ENCODE measurements around the gene RPP25L.
"Not testable (repeated sequence)": the region's sequence is repeated elsewhere in the genome, so short reads cannot be mapped to it uniquely, and the experiment has no call there.

RPP25L gene, protein sequence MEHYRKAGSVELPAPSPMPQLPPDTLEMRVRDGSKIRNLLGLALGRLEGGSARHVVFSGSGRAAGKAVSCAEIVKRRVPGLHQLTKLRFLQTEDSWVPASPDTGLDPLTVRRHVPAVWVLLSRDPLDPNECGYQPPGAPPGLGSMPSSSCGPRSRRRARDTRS

DNA sequence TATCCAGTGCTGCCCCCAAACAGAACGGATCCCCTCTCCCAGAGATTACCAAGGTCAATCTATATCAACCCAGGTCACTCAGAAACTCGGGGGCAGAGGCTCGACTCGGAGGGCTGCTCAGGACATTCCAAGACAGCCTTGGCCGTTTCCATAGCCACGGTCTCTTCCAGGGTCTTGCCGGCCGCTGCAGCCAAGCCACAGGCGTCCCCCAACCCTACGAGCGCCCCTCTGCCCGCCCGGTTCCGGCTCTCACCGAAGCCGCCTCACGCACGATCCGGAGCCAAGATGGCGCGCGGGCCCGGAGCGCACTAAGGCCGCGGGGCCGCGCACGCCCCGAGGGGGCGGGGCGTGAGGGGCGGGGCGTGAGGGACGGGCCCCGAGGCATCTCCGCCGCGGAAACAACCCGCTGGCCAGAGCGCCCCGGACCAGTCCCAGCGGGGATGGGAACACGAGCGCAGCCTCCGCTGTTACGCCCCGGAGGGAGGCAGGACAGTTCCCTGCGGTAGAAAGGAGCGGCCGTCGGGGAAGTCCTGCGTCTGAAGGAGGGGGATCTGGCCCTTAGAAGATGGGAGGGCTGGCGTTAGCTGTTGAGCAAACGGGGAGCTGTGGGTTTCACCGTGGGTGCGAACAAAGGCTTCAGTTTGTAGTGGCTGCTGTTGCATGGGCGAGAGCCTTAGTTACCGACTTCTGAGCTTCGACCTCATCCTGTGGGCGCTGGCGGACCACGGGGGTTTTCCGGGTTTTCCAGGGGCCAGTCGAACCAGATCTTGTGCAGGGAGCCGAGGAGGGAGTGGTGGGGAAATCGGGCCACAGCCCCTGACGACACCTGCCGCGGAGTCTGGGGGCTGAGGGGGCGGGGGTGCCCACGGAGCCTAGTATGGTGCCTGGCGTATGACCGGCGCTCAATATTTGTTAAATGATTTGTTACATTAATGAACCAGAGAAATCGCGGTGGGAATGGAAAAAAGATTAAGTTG lies at the start of gene RPP25L:
RPP25L (minus strand) TSS at position 287 of the 977 bp plus-strand sequence. CDS start 801 bp downstream, outside the sequence.
- peak; percentile 89 for DNase-seq

DNA sequence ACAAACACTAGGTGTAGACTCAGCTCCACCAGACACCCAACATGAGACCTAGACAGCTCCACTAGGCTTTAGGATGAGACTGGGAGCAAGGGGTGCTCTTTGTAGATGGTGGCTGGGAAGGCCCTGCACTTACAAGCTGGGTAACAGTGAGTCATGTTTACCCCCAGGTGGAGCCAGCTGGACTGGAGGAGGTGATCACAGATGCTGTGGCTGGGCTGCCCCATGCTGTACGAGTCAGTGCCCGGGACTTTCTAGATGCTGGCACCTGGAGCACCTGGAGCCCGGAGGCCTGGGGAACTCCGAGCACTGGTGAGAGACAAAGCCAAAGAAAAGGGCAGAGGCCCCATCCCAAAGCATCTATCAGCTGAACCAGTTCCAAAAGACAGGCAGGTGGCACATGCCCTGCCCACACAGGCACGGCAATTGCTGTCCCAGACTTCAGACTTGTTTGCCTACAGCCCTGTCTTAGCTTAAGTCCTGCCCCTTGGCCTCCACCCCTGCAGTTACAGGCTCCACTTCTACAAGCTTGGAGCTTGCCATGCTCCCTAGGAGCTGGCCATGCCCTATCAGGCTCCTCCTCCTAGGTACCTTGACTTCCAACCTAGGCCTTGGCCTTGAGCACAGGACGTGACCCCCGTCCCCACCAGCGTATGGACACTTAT lies 47.8 kb upstream of the RPP25L start:
- no peak for DNase-seq

DNA sequence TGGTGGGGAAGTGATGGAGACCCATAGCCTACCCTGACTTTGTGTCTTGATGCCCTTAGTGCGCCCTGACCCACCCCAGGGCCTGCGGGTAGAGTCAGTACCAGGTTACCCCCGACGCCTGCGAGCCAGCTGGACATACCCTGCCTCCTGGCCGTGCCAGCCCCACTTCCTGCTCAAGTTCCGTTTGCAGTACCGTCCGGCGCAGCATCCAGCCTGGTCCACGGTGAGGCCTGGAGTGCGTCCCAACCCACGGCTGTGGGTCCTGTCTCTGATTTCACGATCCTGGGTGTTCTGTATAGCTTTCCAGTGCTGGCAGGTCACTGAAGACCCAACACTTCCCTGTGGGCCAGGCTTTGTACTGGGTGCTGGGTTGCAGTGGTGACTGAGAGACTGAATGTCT lies 46.6 kb upstream of the RPP25L start:
- DNase-seq = no peak

DNA sequence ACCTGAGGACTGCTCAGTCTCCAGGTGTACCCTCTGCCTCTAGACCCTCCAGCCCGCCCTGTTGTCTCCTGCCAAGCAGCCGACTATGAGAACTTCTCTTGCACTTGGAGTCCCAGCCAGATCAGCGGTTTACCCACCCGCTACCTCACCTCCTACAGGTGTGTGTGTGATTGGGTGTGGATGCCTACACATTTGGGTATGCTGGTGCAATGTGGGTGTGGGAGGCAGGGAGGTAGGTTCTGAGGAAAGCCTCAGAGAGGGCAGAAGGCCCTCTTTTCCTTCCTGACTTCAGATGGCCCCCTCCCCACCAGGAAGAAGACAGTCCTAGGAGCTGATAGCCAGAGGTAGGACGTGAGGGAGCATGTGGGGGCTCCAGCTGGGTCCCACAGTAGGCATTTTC lies 45.1 kb upstream of the RPP25L start:
- DNase-seq = no peak

DNA sequence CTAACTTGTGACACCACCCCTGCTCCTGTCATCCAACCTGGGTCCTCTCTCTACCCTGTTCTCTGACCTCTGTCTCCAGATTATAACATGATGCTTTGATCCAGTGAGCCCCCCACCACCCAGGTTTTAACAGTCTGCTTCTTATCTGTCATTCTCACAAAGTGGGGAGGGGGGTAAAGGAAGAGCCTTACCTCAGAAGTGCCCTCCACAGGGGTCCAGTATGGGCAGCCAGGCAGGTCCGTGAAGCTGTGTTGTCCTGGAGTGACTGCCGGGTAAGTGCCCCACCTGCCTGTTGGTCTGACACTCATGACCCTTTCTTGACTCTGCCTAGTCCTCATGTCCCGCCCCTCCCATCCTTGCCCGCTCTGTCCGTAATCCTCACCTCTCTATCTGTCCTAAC lies 43.5 kb upstream of the RPP25L start:
- DNase-seq = no peak

DNA sequence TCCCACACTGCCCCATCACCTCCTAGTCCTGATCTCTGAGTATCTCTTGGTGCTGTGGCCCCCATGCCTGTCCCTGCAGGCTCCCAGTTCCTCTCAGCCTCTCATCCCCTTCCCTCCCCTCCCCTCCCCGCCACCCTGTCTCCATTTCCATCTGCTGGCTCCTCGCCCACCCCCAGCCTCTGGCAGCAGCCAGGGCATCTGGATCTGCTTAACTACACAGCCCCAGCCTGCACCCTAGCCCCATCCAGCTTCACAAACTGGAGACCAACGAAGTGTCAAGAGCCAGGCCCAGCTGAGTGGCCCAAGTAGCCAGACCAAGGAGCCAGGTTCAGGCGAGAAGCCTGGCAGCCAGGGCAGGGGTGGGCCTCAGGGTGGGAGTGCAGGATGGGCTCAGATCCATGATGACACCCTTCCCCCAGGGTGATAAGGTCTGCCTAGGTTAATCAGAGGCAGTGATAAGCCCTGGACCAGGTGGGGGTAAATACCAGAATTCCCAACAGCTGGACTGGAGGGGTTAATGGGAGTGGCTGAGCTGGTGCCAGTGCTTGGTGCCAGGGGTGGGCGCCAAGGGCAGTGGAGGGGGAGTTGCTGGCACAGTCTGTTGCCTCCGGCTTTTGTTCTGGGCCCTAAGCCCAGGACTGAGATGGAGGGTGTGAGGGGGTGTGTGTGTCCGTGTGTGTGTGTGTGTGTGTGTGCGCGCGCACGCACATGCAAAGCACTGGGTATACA lies 42.6 kb upstream of the RPP25L start:
- DNase-seq = peak; percentile 81

DNA sequence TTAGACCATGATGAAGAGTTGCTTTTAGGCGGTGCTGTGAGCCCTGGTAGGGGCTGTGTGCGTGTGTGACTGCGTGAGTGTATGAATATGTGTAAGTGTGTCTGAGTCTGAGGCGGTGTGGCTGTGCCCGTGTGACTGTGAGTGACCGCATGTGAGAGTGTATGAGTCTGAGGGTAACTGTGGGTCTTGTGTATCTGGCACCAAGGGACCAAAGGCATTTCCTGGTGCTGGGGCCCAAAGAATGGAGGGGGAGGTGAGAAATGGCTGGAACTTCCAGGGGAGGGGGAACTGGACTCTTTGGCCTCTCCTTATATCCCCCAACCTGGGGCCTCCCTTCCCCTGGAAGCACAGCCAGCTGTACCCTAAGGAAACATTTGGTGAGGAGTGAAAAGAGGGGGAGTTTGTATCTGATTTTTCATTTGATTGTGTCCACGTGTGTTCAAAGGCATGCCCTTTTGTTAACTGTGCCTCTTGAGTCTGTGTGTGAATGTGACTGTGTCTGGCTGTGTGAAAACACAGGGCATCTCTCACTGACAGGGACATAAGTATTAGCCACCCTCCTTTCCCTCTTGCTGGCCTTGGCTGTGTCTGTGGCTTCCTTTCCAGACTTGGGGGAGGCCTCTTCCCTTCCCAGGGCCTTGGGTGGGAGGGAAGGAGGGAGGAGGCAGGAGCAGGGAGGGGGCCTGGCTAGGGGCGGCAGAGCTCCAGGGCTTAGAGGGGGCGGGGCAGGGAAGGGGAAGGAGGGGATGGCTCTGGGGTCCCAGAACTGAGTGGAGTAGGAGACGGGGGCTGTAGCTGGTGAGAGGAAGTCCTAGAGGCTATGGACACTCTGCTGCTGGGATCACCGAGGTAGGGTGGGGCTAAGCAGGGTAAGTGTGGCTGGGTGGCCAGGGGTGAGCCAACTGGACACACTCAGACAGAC lies 41.5 kb upstream of the RPP25L start:
- no peak for DNase-seq

DNA sequence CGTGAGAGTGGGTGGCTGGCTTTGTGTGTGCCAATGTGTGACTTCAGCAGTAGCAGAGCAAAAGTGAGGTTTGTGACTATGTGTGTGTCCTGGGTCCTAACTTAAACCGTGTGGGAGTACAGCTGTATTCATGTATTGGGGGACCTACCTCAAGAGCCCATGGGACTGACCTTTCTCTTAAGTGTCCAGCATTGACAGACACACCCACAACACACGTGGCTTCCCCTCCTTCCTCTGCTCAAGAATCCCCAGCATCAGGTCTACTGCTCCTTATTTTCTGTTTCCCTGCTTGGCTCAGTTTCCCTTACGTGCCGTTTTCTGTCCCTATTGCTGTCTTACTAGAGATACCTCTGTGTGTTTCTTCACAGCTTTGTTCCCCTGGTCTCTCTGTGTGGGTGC lies 40.7 kb upstream of the RPP25L start:
- DNase-seq = no peak

DNA sequence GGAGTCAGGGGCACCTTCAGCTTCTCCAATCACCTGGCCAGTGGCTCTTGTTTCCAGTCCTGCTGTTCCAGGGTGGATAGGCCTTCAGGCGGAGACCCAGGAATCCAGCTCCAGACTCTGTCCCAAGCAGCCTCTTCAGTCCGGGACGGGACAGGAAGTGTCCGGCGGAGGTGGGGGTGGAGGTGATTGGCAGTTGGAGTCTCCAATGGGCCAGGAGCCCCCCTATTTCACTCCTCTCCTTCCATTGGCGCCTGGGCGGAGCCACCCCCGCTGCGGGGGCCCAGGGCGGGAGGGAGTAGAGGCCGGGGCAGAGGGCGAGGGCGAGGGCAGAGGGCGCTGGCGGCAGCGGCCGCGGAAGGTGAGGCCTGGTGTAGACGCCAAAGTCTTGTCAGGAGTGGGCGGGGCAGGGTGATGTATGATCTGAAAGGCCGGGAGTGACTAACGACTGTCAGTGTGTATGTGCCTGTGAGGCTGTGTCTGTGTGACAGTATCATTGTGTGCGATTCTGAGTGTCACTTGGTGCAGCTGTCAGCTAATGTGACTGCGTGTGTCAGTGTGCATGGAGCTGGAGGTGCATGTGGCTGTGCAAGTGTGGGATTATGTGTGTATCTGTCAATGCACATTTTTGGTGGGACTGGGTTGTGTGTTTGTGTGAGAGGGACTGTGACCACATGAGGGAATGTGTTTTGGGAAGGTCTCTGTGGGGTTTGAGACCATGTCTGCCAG lies 40.1 kb upstream of the RPP25L start, which contains the start of gene IL11RA:
IL11RA (plus strand) TSS at position 310 of the 726 bp plus-strand sequence. CDS start 3,033 bp downstream, outside the sequence.
- peak; percentile 89 for DNase-seq

DNA sequence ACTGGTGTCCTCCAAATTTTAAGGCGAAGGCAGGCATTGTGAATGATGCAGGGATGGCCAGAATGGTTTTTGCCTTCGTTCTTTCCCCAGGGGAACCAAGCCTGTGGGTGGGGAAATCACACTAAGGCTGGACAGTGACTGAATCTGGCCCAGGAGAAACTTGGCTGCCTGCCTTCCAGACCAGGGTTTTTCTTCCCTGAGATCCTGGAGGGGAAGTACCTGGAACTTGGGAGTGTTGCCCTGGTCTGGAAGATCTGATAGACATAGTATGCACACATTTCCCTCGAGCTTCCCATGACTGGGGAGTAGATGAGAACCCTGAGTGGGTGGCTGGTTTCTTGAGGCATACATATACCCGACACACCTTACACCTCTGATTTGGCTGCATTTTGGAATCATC lies 39.4 kb upstream of the RPP25L start:
- no peak for DNase-seq

DNA sequence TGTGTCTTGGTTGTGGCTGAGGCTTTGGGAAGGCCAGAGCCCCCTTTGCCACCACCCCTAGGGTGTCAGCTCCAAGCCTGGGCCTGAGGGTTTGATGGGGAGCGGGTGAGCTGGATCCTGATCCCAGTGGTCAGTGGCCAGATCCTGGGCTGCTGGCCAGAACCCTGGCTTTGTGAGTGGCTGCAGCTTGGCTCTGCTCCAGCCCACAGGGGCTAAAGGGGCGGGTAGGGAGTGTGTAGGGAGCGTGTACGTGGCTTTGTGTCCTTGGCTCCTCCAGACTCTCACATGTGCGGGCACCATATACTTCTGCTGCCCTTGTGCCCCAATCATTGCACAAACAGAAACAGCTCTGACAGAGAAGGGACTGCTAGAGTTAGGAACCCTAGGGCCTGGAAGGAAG lies 38.9 kb upstream of the RPP25L start:
- peak; percentile 24 for DNase-seq

DNA sequence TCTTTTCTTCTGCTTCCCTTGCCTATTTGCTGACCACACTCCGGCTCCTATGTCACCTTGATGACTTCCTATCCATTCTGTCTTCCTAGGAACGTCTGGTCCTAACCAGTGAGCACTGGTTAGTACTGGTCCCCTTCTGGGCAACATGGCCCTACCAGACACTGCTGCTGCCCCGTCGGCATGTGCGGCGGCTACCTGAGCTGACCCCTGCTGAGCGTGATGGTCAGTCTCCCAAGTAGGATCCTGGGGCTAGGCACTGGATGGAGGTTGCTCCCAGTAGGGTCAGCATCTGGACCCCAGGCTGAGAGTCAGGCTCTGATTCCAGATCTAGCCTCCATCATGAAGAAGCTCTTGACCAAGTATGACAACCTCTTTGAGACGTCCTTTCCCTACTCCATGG lies 36.8 kb upstream of the RPP25L start:
- DNase-seq = no peak

DNA sequence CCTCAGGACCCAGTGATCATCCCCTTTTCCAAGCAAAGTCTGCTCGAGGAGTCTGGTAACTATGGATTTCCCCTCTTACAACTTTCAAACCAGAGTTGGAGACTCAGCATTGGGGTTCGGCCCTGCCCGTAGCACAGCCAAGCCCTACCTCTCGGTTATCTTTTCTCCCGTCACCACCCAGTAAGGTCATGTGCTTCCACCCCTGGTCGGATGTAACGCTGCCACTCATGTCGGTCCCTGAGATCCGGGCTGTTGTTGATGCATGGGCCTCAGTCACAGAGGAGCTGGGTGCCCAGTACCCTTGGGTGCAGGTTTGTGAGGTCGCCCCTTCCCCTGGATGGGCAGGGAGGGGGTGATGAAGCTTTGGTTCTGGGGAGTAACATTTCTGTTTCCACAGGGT lies 35.8 kb upstream of the RPP25L start:
- no peak for DNase-seq

DNA sequence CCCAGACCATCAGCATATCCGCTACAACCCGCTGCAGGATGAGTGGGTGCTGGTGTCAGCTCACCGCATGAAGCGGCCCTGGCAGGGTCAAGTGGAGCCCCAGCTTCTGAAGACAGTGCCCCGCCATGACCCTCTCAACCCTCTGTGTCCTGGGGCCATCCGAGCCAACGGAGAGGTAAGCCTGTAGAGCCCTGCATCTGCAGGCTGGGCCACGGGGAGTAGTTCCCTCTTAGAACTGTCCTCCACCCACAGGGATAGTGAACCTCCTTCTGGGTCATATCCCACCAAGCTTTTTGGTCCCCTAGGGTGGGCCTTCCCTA lies 35.1 kb upstream of the RPP25L start:
- DNase-seq = no peak

DNA sequence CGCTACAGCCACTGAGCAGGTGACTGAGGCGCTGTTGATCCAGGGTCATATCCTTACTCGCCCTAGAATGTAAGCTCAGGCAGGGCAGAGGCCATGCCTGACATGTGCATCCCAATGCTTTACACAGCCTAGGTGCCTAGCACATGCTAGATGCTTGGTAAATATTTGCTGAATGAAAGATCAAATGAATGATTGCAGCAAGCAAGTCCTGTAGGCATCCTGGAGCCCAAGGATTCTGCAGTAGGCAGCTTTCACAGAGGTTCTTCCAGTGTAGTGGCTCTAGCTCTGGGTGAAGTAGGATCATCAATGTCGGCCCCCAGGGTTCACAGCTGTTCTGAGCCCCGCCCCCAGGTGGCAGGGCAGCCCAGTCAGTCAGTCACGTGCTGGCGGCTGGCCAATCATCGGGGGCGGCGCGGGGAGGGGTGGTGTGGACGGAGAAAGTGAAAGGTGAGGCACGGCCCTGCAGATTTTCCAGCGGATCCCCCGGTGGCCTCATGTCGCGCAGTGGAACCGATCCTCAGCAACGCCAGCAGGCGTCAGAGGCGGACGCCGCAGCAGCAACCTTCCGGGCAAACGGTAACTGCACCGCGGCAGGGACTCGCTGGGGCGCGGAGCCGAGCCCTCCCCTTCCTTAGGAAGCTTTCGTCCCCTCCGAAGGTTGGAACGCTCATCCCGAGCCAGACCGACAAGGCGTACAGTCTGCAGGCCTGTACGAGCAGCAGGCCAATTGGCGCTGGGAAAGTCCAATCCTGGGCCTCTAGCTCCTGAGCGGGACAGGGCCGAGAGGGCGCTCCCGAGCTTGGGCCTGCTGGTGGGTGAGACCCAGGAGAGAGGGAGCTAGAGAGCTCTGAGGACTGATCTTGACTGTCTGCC lies 34.5 kb upstream of the RPP25L start, which contains the start of gene GALT:
GALT (plus strand) TSS at position 465 of the 873 bp plus-strand sequence; CDS start at position 495, 30 bp downstream.
- peak; percentile 89 for DNase-seq

DNA sequence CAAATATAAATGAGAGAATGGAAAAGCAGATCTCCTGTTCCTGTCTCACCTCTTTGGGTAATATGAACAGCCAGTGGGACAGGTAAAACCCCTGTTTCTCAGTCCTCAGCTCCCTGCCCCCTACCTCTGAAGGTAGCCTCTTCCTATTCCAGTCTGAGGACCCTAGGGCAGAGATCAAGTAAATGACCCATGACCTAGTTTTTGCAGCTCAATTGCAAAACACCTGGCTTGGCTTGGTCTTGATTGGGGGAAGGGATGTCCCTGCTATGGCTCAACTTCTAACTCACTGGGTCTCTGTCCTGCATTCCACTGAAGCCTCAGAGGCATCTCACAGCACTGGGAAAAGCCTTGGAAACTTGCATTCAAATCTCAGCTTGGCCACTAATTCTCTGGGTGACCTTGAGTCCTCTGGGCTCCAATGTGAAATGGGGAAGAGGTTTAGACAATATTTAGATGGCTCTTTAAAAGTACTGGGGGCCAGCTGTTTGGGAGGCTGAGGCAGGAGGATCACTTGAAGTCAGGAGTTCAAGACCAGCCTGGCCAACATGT lies 32.9 kb upstream of the RPP25L start:
- DNase-seq = no peak

DNA sequence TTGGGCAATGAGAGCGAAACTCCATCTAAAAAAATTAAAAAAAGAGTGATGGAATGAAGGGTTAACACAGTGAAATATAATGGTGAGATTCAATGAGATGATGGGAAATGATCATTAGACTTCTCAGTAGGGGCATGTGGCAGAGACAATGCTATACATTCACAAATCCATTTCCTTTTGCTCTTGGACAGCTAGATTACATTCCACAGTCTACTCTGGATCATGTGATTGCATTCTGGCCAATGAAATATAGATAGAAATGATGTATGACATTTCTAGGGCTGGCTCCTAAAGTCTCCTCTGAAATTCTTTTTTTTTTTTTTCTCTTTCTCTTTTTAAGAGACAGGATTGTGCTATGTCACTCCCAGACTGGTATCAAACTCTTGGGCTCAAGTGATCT lies 30.8 kb upstream of the RPP25L start:
- DNase-seq = no peak

DNA sequence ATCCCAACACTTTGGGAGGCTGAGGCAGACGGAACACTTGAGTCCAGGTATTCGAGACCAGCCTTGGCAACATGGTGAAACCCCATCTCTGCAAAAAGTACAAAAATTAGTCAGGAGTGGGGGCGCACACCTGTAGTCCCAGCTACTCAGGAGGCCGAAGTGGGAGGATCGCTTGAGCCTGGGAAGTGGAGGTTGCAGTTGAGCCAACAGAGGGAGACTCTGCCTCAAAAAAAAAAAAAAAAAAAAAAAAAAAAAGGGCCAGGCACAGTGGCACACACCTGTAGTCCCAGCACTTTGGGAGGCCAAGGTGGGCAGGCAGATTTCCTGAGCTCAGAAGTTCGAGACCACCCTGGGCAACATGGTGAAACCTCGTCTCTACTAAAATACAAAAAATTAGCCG lies 27.4 kb upstream of the RPP25L start:
- DNase-seq = not testable (repeated sequence)

DNA sequence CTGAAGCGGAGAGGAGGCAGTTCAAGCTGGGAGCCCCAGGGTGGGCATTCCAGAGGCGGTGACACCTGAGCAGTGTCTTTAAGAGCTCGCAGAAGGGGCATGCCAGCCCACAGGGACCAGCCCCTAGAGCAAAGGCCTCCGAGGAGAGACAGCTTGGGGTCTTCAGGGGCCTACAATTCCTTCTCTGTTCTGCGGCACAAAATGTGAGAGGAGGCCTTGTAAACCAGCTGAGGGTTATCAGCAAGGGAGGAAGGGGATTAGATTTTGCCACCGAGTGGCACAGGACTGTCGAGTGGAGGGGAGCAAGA lies 26.2 kb upstream of the RPP25L start:
- no peak for DNase-seq

Data from midbrain (tissue), 1 donor.